Effector memory CD4-positive, alpha-beta T cell (primary cell): ENCODE measurements around the gene TBC1D16.

ENCODE experiments used
- DNase-seq, 3 donors: peaks; one replicate each; pipeline ENCODE4 v3.0.0-alpha.2; 2020
- H3K27ac ChIP-seq: 2 replicates; pipeline ENCODE4 v1.7.0; 2013; ENCODE audit warnings: mild to moderate bottlenecking, low read length, moderate library complexity; ENCODE audit not compliant: insufficient read depth, poor library complexity, severe bottlenecking
- H3K27me3 ChIP-seq: replicated peaks from 2 replicates; pipeline ENCODE4 v1.7.0; 2013; ENCODE audit warnings: mild to moderate bottlenecking, low read length; ENCODE audit not compliant: insufficient read depth, control insufficient read depth, poor library complexity, severe bottlenecking
- H3K36me3 ChIP-seq: 2 replicates; pipeline ENCODE4 v1.7.0; 2013; ENCODE audit warnings: mild to moderate bottlenecking, low read length, moderate library complexity; ENCODE audit not compliant: control insufficient read depth, insufficient read depth
- H3K4me1 ChIP-seq: 2 replicates; pipeline ENCODE4 v1.7.0; 2013; ENCODE audit warnings: low read length, mild to moderate bottlenecking; ENCODE audit not compliant: control insufficient read depth, insufficient read depth, poor library complexity, severe bottlenecking
- H3K4me3 ChIP-seq: 2 replicates; pipeline ENCODE4 v1.7.0; 2013; ENCODE audit warnings: low read length, low read depth, mild to moderate bottlenecking; ENCODE audit not compliant: insufficient read depth, poor library complexity, severe bottlenecking
- H3K9me3 ChIP-seq: 2 replicates; pipeline ENCODE4 v1.7.0; 2013; ENCODE audit warnings: mild to moderate bottlenecking, low read length, moderate library complexity; ENCODE audit not compliant: control insufficient read depth

Gene TBC1D16

GRCh38 chr17:80034791-80035686, 633 bp downstream of the TBC1D16 start:
- peak; percentile 37 to 58 (median 46) for DNase-seq
- Histone ChIP-seq H3K27me3 (no peaks in the 10 kb centered on the region), H3K36me3 (no peaks in the 10 kb centered on the region), H3K4me3 (peak overlapping the region; percentile 47), H3K4me1 (peaks cover 15% of the 10 kb centered on the region), H3K9me3 (no peaks in the 10 kb centered on the region), H3K27ac (no peak overlapping the region)

DNA sequence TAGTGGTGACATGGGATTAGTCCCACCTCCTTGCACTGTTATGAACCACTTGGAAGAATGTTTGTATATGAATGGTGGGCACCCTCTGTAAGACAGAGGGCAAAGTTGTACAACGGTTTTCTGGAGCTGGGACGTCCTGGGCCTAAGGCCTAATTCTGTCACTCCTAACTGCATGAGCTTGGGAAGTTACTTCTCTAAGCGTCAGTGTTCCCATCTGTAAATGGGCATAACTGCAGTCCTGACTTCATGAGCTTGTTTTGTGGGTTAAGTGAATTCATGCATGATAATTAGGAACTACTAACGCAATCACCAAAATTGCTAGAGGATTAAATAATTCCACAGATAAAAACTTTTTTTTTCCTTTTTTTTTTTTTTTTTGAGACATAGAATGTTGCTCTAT, 1.8 kb downstream of the TBC1D16 start:
- no peak for DNase-seq
- Histone ChIP-seq H3K27me3 (no peaks in the 10 kb centered on the region), H3K9me3 (no peaks in the 10 kb centered on the region), H3K27ac (no peak overlapping the region), H3K4me3 (no peak overlapping the region), H3K36me3 (no peaks in the 10 kb centered on the region), H3K4me1 (peaks cover 15% of the 10 kb centered on the region)

GRCh38 chr17:80032614-80033171, 3.0 kb downstream of the TBC1D16 start:
- Histone ChIP-seq H3K4me3 (no peak overlapping the region), H3K27me3 (no peaks in the 10 kb centered on the region), H3K9me3 (no peaks in the 10 kb centered on the region), H3K36me3 (no peaks in the 10 kb centered on the region), H3K4me1 (peaks cover 15% of the 10 kb centered on the region), H3K27ac (no peak overlapping the region)
- DNase-seq, result no peak

GRCh38 chr17:80031691-80032430, 3.8 kb downstream of the TBC1D16 start:
- Histone ChIP-seq H3K4me1 (peaks cover 10% of the 10 kb centered on the region), H3K27ac (no peak overlapping the region)

GRCh38 chr17:80030730-80031410, 4.8 kb downstream of the TBC1D16 start:
- H3K36me3 ChIP-seq, result no peaks in the 10 kb centered on the region
- no peak for DNase-seq
- no peaks in the 10 kb centered on the region for H3K9me3 ChIP-seq
- no peak overlapping the region for H3K4me3 ChIP-seq
- H3K4me1 ChIP-seq, result peaks cover 7% of the 10 kb centered on the region
- no peak overlapping the region for H3K27ac ChIP-seq
- H3K27me3 ChIP-seq, result no peaks in the 10 kb centered on the region

More at GRCh38 chr17:80031691-80032430, 3.8 kb downstream of the TBC1D16 start:
- DNase-seq, result no peak
- H3K36me3 ChIP-seq, result no peaks in the 10 kb centered on the region
- no peaks in the 10 kb centered on the region for H3K27me3 ChIP-seq
- H3K9me3 ChIP-seq, result no peaks in the 10 kb centered on the region
- H3K4me3 ChIP-seq, result no peak overlapping the region

- no peaks in the 10 kb centered on the region for H3K27me3 ChIP-seq
- no peak overlapping the region for H3K4me3 ChIP-seq
- H3K36me3 ChIP-seq, result no peaks in the 10 kb centered on the region
- no peak overlapping the region for H3K27ac ChIP-seq
- H3K4me1 ChIP-seq, result no peaks in the 10 kb centered on the region
- H3K9me3 ChIP-seq, result no peaks in the 10 kb centered on the region
- DNase-seq, result no peak
Measured at GRCh38 chr17:80029258-80029974, 6.3 kb downstream of the TBC1D16 start.

DNA sequence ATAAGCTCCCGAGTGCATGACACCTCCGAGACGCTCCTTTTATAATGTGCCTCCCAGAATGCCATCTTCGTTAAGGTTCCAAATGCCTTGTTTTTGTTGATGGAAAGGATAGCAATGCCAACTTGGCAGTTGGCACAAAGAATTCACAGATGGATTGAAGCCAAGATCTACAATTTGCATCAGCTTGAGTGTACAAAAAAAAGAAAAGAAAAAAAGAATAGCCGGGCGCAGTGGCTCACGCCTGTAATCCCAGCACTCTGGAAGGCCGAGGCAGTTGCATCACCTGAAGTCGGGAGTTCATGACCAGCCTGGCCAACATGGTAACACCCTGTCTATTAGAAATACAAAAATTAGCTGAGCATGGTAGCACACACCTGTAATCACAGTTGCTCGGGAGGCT, 7.6 kb downstream of the TBC1D16 start:
- H3K36me3 ChIP-seq, result no peaks in the 10 kb centered on the region
- no peak overlapping the region for H3K27ac ChIP-seq
- H3K27me3 ChIP-seq, result no peaks in the 10 kb centered on the region
- DNase-seq, result no peak
- H3K4me3 ChIP-seq, result no peak overlapping the region
- no peaks in the 10 kb centered on the region for H3K4me1 ChIP-seq
- no peaks in the 10 kb centered on the region for H3K9me3 ChIP-seq

GRCh38 chr17:80027043-80027435, 8.6 kb downstream of the TBC1D16 start:
- H3K27ac ChIP-seq, result no peak overlapping the region
- no peaks in the 10 kb centered on the region for H3K4me1 ChIP-seq
- DNase-seq, result no peak
- no peaks in the 10 kb centered on the region for H3K36me3 ChIP-seq
- H3K9me3 ChIP-seq, result no peaks in the 10 kb centered on the region
- no peak overlapping the region for H3K4me3 ChIP-seq
- no peaks in the 10 kb centered on the region for H3K27me3 ChIP-seq

- Histone ChIP-seq H3K4me3 (no peak overlapping the region), H3K27me3 (no peaks in the 10 kb centered on the region), H3K9me3 (no peaks in the 10 kb centered on the region), H3K4me1 (no peaks in the 10 kb centered on the region), H3K36me3 (no peaks in the 10 kb centered on the region), H3K27ac (no peak overlapping the region)
- no peak for DNase-seq
Measured at GRCh38 chr17:80026359-80027042, 9.2 kb downstream of the TBC1D16 start.
